Measurements from ENCODE around the gene TRAM2.
"Not testable (repeated sequence)": the region's sequence is repeated elsewhere in the genome, so short reads cannot be mapped to it uniquely, and the experiment has no call there.

DNA sequence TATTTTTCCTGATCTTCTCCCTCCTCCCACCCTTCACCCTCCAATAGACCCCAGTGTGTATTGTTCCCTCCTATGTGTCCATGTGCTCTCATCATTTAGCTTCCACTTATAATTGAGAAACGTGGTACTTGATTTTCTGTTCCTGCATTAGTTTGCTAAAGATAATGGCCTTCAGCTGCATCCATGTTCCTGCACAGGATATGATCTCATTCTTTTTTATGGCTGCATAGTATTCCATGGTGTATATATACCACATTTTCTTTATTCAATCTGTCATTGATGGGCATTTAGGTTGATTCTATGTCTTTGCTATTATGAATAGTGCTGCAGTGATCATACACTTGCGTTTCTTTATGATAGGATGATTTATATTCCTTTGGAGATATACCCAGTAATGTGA, 115.7 kb downstream of the TRAM2 start:
- TF ChIP-seq, protein P1, sequence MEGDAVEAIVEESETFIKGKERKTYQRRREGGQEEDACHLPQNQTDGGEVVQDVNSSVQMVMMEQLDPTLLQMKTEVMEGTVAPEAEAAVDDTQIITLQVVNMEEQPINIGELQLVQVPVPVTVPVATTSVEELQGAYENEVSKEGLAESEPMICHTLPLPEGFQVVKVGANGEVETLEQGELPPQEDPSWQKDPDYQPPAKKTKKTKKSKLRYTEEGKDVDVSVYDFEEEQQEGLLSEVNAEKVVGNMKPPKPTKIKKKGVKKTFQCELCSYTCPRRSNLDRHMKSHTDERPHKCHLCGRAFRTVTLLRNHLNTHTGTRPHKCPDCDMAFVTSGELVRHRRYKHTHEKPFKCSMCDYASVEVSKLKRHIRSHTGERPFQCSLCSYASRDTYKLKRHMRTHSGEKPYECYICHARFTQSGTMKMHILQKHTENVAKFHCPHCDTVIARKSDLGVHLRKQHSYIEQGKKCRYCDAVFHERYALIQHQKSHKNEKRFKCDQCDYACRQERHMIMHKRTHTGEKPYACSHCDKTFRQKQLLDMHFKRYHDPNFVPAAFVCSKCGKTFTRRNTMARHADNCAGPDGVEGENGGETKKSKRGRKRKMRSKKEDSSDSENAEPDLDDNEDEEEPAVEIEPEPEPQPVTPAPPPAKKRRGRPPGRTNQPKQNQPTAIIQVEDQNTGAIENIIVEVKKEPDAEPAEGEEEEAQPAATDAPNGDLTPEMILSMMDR (IDR thresholded peaks at IDR 0.05; ENCODE audit: insufficient read depth, low read length, poor library complexity, severe bottlenecking): not testable (repeated sequence)
- not testable (repeated sequence) for TF ChIP-seq EZH2phosphoT487 (conservative IDR thresholded peaks at IDR 0.05; ENCODE audit: low read length)
